WERI-Rb-1 (cell line): ENCODE data around the gene RNF115.

Experiments used
- DNase-seq: peaks from one replicate; pipeline ENCODE4 v3.0.0-alpha.2; 2020
- H3K27ac ChIP-seq: fragments of 250-450 bp; sonication (Bioruptor Pico); 2 replicates; pipeline ENCODE4 v1.5.1; 2020; ENCODE audit warnings: mild to moderate bottlenecking, moderate library complexity
- H3K27me3 ChIP-seq: fragments of 250-450 bp; sonication (Bioruptor Pico); 2 replicates; pipeline ENCODE4 v1.5.1; 2021; ENCODE audit warnings: mild to moderate bottlenecking, low read depth, moderate library complexity; ENCODE audit not compliant: insufficient read depth, severe bottlenecking
- H3K36me3 ChIP-seq: fragments of 250-450 bp; sonication (Bioruptor Pico); 2 replicates; pipeline ENCODE4 v1.5.1; 2020; ENCODE audit warnings: mild to moderate bottlenecking, moderate library complexity
- H3K4me3 ChIP-seq: 2 replicates; pipeline ENCODE4 v1.5.1; 2011; ENCODE audit warnings: low read depth, mild to moderate bottlenecking, control low read depth, low read length
- H3K9me3 ChIP-seq: fragments of 250-450 bp; sonication (Bioruptor Pico); 2 replicates; pipeline ENCODE4 v1.5.1; 2021; ENCODE audit warnings: mild to moderate bottlenecking, moderate library complexity; ENCODE audit not compliant: severe bottlenecking
- CTCF ChIP-seq: IDR thresholded peaks from 2 replicates; pipeline ENCODE4 v1.5.1; 2011; ENCODE audit warnings: low read depth, mild to moderate bottlenecking, control low read depth, inconsistent platforms, low read length

Gene RNF115

GRCh38 chr1:145747398-145748247 lies 76.3 kb downstream of the RNF115 start:
- H3K9me3 ChIP-seq: no peaks in the 10 kb centered on the region
- no peak for DNase-seq
- H3K27me3 ChIP-seq: no peaks in the 10 kb centered on the region
- H3K36me3 ChIP-seq: peaks cover 87% of the 10 kb centered on the region
- no peak overlapping the region for H3K4me3 ChIP-seq
- no peak for TF ChIP-seq CTCF
- no peak overlapping the region for H3K27ac ChIP-seq

GRCh38 chr1:145740269-145740668 lies 83.6 kb downstream of the RNF115 start:
- Histone ChIP-seq H3K36me3 (peaks cover 39% of the 10 kb centered on the region), H3K27ac (no peak overlapping the region), H3K9me3 (no peaks in the 10 kb centered on the region), H3K27me3 (no peaks in the 10 kb centered on the region), H3K4me3 (no peak overlapping the region)
- TF ChIP-seq CTCF: no peak
- DNase-seq: no peak

GRCh38 chr1:145736191-145736590 lies 87.7 kb downstream of the RNF115 start:
- DNase-seq: no peak
- Histone ChIP-seq H3K36me3 (peaks cover 3% of the 10 kb centered on the region), H3K4me3 (no peak overlapping the region), H3K27ac (no peak overlapping the region), H3K27me3 (no peaks in the 10 kb centered on the region), H3K9me3 (no peaks in the 10 kb centered on the region)
- no peak for TF ChIP-seq CTCF

GRCh38 chr1:145730900-145731299 lies 93.0 kb downstream of the RNF115 start:
- Histone ChIP-seq H3K9me3 (no peaks in the 10 kb centered on the region), H3K27me3 (no peaks in the 10 kb centered on the region), H3K27ac (no peak overlapping the region), H3K4me3 (no peak overlapping the region), H3K36me3 (no peaks in the 10 kb centered on the region)
- no peak for TF ChIP-seq CTCF
- no peak for DNase-seq

- DNase-seq: no peak
- H3K27ac ChIP-seq: no peak overlapping the region
- no peak overlapping the region for H3K4me3 ChIP-seq
- TF ChIP-seq CTCF: no peak
- no peaks in the 10 kb centered on the region for H3K36me3 ChIP-seq
- H3K9me3 ChIP-seq: no peaks in the 10 kb centered on the region
- no peaks in the 10 kb centered on the region for H3K27me3 ChIP-seq
Measured at GRCh38 chr1:145730467-145730866, 93.4 kb downstream of the RNF115 start.
